DOHH2 (cell line): ENCODE measurements around the gene CLCA1.

Experiments
- H3F3A ChIP-seq: fragments of 200-600 bp; sonication (generic), shearing (Covaris generic); 2 replicates; pipeline ENCODE4 v1.6.0; 2016; ENCODE audit warnings: antibody characterized with exemption, mild to moderate bottlenecking; ENCODE audit not compliant: control insufficient read depth, insufficient read depth
- H3K27ac ChIP-seq: fragments of 200-600 bp; sonication (generic); 2 replicates; pipeline ENCODE4 v1.5.1; 2014; ENCODE audit warnings: low read depth, mild to moderate bottlenecking, low read length, moderate library complexity
- H3K27me3 ChIP-seq: fragments of 200-600 bp; sonication (generic); 2 replicates; pipeline ENCODE4 v1.6.1; 2014; ENCODE audit warnings: mild to moderate bottlenecking, low read length, mixed read lengths; ENCODE audit not compliant: control insufficient read depth
- H3K36me3 ChIP-seq: fragments of 200-600 bp; sonication (generic); 2 replicates; pipeline ENCODE4 v1.6.1; 2014; ENCODE audit warnings: mild to moderate bottlenecking, low read length, moderate library complexity, mixed read lengths; ENCODE audit not compliant: control insufficient read depth
- H3K4me1 ChIP-seq: fragments of 200-600 bp; sonication (generic); 2 replicates; pipeline ENCODE4 v1.6.1; 2014; ENCODE audit warnings: mild to moderate bottlenecking, low read length, mixed read lengths; ENCODE audit not compliant: control insufficient read depth
- H3K4me2 ChIP-seq: fragments of 200-600 bp; sonication (generic); 2 replicates; pipeline ENCODE4 v1.6.0; 2014; ENCODE audit warnings: mild to moderate bottlenecking, low read length, moderate library complexity
- H3K4me3 ChIP-seq: fragments of 200-600 bp; sonication (generic); 2 replicates; pipeline ENCODE4 v1.5.1; 2014; ENCODE audit warnings: mild to moderate bottlenecking, low read length, mixed read lengths
- H3K79me2 ChIP-seq: fragments of 200-600 bp; sonication (generic); 2 replicates; pipeline ENCODE4 v1.6.1; 2014; ENCODE audit warnings: mild to moderate bottlenecking, low read length, mixed read lengths; ENCODE audit not compliant: control insufficient read depth
- H3K9me2 ChIP-seq: fragments of 200-600 bp; sonication (generic); replicated peaks from 2 replicates; pipeline ENCODE4 v1.6.1; 2014; ENCODE audit warnings: mild to moderate bottlenecking, low read length, mixed read lengths; ENCODE audit not compliant: control insufficient read depth
- H3K9me3 ChIP-seq: fragments of 200-600 bp; sonication (generic); 2 replicates; pipeline ENCODE4 v1.6.1; 2014; ENCODE audit warnings: antibody characterized with exemption, low read length, mixed read lengths; ENCODE audit not compliant: control insufficient read depth, insufficient read depth
- H4K20me1 ChIP-seq: fragments of 200-600 bp; sonication (generic); 2 replicates; pipeline ENCODE4 v1.6.0; 2014; ENCODE audit warnings: low read depth, mild to moderate bottlenecking, antibody characterized with exemption, low read length, moderate library complexity; ENCODE audit not compliant: control insufficient read depth, insufficient read depth
- CTCF ChIP-seq: fragments of 200-600 bp; sonication (generic); IDR thresholded peaks from one replicate; pipeline ENCODE4 v1.5.1; 2014; ENCODE audit warnings: antibody characterized with exemption, mild to moderate bottlenecking, low read depth, low read length; ENCODE audit not compliant: poor library complexity, severe bottlenecking
- EZH2phosphoT487 ChIP-seq: fragments of 200-600 bp; sonication (generic); IDR thresholded peaks from 2 replicates; pipeline ENCODE4 v1.6.1; 2017; ENCODE audit warnings: borderline replicate concordance, mild to moderate bottlenecking, antibody characterized with exemption, low read length, moderate library complexity, mixed read lengths

Gene CLCA1

GRCh38 chr1:86429835-86430234 lies 38.9 kb upstream of the CLCA1 start:
- H3K27ac ChIP-seq, result no peak overlapping the region
- TF ChIP-seq CTCF (no peak), EZH2phosphoT487 (no peak)
- no peaks in the 10 kb centered on the region for H3K4me1 ChIP-seq
- peaks cover 7% of the 10 kb centered on the region for H3K27me3 ChIP-seq
- no peaks in the 10 kb centered on the region for H3K36me3 ChIP-seq
- no peak overlapping the region for H3K4me2 ChIP-seq
- no peaks in the 10 kb centered on the region for H3K79me2 ChIP-seq
- no peaks in the 10 kb centered on the region for H4K20me1 ChIP-seq
- no peaks in the 10 kb centered on the region for H3K9me3 ChIP-seq
- H3F3A ChIP-seq, result no peaks in the 10 kb centered on the region
- H3K4me3 ChIP-seq, result no peak overlapping the region
- H3K9me2 ChIP-seq, result no peaks in the 10 kb centered on the region

- no peaks in the 10 kb centered on the region for H3K4me1 ChIP-seq
- H3K9me2 ChIP-seq, result no peaks in the 10 kb centered on the region
- no peaks in the 10 kb centered on the region for H3K36me3 ChIP-seq
- no peaks in the 10 kb centered on the region for H3K9me3 ChIP-seq
- no peaks in the 10 kb centered on the region for H3K79me2 ChIP-seq
- H3K27me3 ChIP-seq, result peaks cover 7% of the 10 kb centered on the region
- TF ChIP-seq CTCF, result no peak
- no peak for TF ChIP-seq EZH2phosphoT487
- no peaks in the 10 kb centered on the region for H3F3A ChIP-seq
- H3K27ac ChIP-seq, result no peak overlapping the region
- H3K4me3 ChIP-seq, result no peak overlapping the region
- no peaks in the 10 kb centered on the region for H4K20me1 ChIP-seq
- H3K4me2 ChIP-seq, result no peak overlapping the region
Observed at GRCh38 chr1:86430376-86430775, 38.4 kb upstream of the CLCA1 start.

- no peaks in the 10 kb centered on the region for H3K36me3 ChIP-seq
- H3K27ac ChIP-seq, result no peak overlapping the region
- no peaks in the 10 kb centered on the region for H3F3A ChIP-seq
- no peak overlapping the region for H3K4me2 ChIP-seq
- no peaks in the 10 kb centered on the region for H3K9me3 ChIP-seq
- peaks cover 4% of the 10 kb centered on the region for H3K27me3 ChIP-seq
- no peaks in the 10 kb centered on the region for H4K20me1 ChIP-seq
- H3K4me3 ChIP-seq, result no peak overlapping the region
- no peaks in the 10 kb centered on the region for H3K9me2 ChIP-seq
- H3K79me2 ChIP-seq, result no peaks in the 10 kb centered on the region
- no peak for TF ChIP-seq EZH2phosphoT487
- TF ChIP-seq CTCF, result no peak
- no peaks in the 10 kb centered on the region for H3K4me1 ChIP-seq
Observed at GRCh38 chr1:86434059-86434458, 34.7 kb upstream of the CLCA1 start.

- Histone ChIP-seq H3K27ac (no peak overlapping the region), H3K27me3 (peaks cover 6% of the 10 kb centered on the region), H4K20me1 (no peaks in the 10 kb centered on the region), H3K4me3 (no peak overlapping the region), H3K9me2 (no peaks in the 10 kb centered on the region), H3K4me2 (no peak overlapping the region), H3K36me3 (no peaks in the 10 kb centered on the region), H3F3A (no peaks in the 10 kb centered on the region), H3K4me1 (no peaks in the 10 kb centered on the region), H3K79me2 (no peaks in the 10 kb centered on the region), H3K9me3 (no peaks in the 10 kb centered on the region)
- TF ChIP-seq EZH2phosphoT487 (no peak), CTCF (no peak)
Observed at GRCh38 chr1:86435327-86435726, 33.4 kb upstream of the CLCA1 start.
